ENCODE measurements around the gene MRTFA. TPM values are rescaled to one million over a fixed set of nuclear protein-coding genes. Genes with fewer than 3 reads are reported as not detected.
"Not testable (repeated sequence)": the region's sequence is repeated elsewhere in the genome, so short reads cannot be mapped to it uniquely, and the experiment has no call there.

Gene MRTFA
- total RNA-seq, 1 donor = 44.9 TPM

GRCh38 chr22:40542821-40543540 lies 93.5 kb downstream of the MRTFA start:
- no peak for TF ChIP-seq CTCF (IDR thresholded peaks at IDR 0.05; ENCODE audit: insufficient read depth, low read depth, low read length)
- no peak overlapping the region for H3K4me3 ChIP-seq (ENCODE audit: low read depth, low read length)
- no peak for DNase-seq (ENCODE audit: low read depth)

- no peak overlapping the region for H3K4me3 ChIP-seq (ENCODE audit: low read depth, low read length)
- no peak for TF ChIP-seq CTCF (IDR thresholded peaks at IDR 0.05; ENCODE audit: insufficient read depth, low read depth, low read length)
- no peak for DNase-seq (ENCODE audit: low read depth)
Observed at GRCh38 chr22:40541300-40541699, 95.2 kb downstream of the MRTFA start.

- TF ChIP-seq CTCF (IDR thresholded peaks at IDR 0.05; ENCODE audit: insufficient read depth, low read depth, low read length) = no peak
- no peak for DNase-seq (ENCODE audit: low read depth)
Observed at GRCh38 chr22:40540265-40540664, 96.3 kb downstream of the MRTFA start.

GRCh38 chr22:40536149-40536548 lies 100.4 kb downstream of the MRTFA start:
- DNase-seq (ENCODE audit: low read depth); H3K4me3 ChIP-seq (ENCODE audit: low read depth, low read length): not testable (repeated sequence)

More at GRCh38 chr22:40540265-40540664, 96.3 kb downstream of the MRTFA start:
- no peak overlapping the region for H3K4me3 ChIP-seq (ENCODE audit: low read depth, low read length)

- no peak for TF ChIP-seq CTCF (IDR thresholded peaks at IDR 0.05; ENCODE audit: insufficient read depth, low read depth, low read length)
- no peak for DNase-seq (ENCODE audit: low read depth)
- no peak overlapping the region for H3K4me3 ChIP-seq (ENCODE audit: low read depth, low read length)
Observed at GRCh38 chr22:40535642-40536041, 100.9 kb downstream of the MRTFA start.

GRCh38 chr22:40535189-40535512 lies 101.4 kb downstream of the MRTFA start:
- no peak for TF ChIP-seq CTCF (IDR thresholded peaks at IDR 0.05; ENCODE audit: insufficient read depth, low read depth, low read length)
- no peak overlapping the region for H3K4me3 ChIP-seq (ENCODE audit: low read depth, low read length)
- no peak for DNase-seq (ENCODE audit: low read depth)

GRCh38 chr22:40534379-40535188 lies 101.9 kb downstream of the MRTFA start:
- TF ChIP-seq CTCF (IDR thresholded peaks at IDR 0.05; ENCODE audit: insufficient read depth, low read depth, low read length) = no peak

More at GRCh38 chr22:40534379-40535188, 101.9 kb downstream of the MRTFA start:
- DNase-seq (ENCODE audit: low read depth) = peak; percentile 57
- H3K4me3 ChIP-seq (ENCODE audit: low read depth, low read length) = peak overlapping the region; percentile 2

All from fibroblast of villous mesenchyme (primary cell).